ENCODE measurements around the gene FOXG1. TPM values are rescaled to one million over a fixed set of nuclear protein-coding genes. Genes with fewer than 3 reads are reported as not detected.

Gene FOXG1
- total RNA-seq, 4 donors from 2014 or later = not detected

DNA sequence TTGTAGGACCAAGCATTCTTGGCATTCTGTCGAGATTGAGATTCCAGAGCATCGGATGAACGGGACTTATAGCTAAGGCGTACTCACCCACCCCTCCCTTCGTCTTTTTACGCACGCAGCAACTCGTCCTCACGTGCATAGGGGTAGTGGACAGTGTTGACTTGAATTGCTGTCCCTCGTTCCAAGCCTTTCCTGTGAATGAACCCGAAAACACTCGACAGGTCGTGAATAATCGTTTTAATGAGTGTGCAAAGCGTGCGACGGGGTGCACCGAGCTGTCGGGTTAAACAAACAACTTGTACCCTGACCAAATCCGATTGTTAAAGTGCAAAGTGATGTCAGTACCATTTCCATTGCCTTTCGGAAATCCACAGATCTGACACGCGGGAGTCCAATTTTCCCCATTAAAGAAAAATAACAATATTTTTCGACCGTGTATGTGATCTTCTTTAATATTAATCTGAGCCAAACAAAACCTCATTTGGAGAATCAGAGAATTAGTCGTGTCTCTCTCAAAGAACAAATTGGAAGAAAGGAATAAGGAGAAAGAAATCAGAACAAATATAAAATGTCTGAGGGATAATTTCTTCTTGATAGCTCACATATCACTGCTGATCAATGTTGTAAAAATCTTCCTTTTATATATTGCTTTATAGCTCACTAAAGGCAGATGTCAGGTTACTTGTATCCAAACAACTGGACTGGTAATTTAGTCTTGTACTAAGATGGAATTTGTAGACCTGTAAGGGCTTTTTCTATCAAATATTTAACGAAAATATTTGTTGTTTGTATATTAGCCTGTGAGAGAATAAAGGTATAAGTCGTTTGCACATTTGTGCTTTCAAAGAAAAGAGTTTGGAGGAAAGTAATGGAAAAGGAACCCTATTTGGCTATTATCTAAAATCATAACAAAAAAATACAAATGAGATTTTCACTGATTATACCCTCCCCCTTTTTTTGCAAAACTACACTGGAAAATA, 11.8 kb downstream of the FOXG1 start:
- WGBS = 7% methylated on average over 28 of the region's 28 CpGs
- Histone ChIP-seq H3K9me3 (no peaks in the 10 kb centered on the region), H3K4me3 (no peak overlapping the region), H3K27me3 (peaks cover 98% of the 10 kb centered on the region), H3K4me1 (peaks cover 5% of the 10 kb centered on the region), H3K36me3 (no peaks in the 10 kb centered on the region), H3K27ac (no peak overlapping the region)
- TF ChIP-seq EP300 (IDR thresholded peaks at IDR 0.05) (no peak), POLR2AphosphoS5 (IDR thresholded peaks at IDR 0.05) (no peak), POLR2A (IDR thresholded peaks at IDR 0.05) (no peak)
- TF ChIP-seq, protein P1, sequence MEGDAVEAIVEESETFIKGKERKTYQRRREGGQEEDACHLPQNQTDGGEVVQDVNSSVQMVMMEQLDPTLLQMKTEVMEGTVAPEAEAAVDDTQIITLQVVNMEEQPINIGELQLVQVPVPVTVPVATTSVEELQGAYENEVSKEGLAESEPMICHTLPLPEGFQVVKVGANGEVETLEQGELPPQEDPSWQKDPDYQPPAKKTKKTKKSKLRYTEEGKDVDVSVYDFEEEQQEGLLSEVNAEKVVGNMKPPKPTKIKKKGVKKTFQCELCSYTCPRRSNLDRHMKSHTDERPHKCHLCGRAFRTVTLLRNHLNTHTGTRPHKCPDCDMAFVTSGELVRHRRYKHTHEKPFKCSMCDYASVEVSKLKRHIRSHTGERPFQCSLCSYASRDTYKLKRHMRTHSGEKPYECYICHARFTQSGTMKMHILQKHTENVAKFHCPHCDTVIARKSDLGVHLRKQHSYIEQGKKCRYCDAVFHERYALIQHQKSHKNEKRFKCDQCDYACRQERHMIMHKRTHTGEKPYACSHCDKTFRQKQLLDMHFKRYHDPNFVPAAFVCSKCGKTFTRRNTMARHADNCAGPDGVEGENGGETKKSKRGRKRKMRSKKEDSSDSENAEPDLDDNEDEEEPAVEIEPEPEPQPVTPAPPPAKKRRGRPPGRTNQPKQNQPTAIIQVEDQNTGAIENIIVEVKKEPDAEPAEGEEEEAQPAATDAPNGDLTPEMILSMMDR (IDR thresholded peaks at IDR 0.05) = no peak
- no peak for DNase-seq (ENCODE audit: low spot score in 2 of 2)

DNA sequence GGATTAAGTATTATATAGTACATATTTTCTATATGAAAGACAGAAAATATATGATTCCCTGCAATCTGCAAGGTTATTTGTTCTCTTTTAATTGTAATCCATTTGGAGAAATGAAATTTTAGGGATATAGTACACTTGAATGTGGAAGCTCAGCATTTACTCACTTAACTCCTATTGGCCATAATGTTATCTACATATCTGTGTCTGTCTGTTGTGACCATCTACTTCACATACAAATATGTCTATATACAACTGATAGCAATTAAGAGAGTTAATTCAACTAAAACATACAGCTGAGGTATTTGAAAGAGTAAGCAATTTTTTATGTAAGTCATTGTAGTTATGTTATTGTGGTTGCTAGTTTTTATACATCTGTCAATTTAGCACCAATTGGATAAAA, 12.9 kb downstream of the FOXG1 start:
- Histone ChIP-seq H3K9me3 (no peaks in the 10 kb centered on the region), H3K27ac (no peak overlapping the region), H3K4me3 (no peak overlapping the region), H3K4me1 (no peaks in the 10 kb centered on the region), H3K36me3 (no peaks in the 10 kb centered on the region), H3K27me3 (peaks cover 98% of the 10 kb centered on the region)
- TF ChIP-seq, protein P1 (IDR thresholded peaks at IDR 0.05) = no peak
- TF ChIP-seq POLR2A (IDR thresholded peaks at IDR 0.05) (no peak), POLR2AphosphoS5 (IDR thresholded peaks at IDR 0.05) (no peak), EP300 (IDR thresholded peaks at IDR 0.05) (no peak)
- DNase-seq (ENCODE audit: low spot score in 2 of 2) = no peak

DNA sequence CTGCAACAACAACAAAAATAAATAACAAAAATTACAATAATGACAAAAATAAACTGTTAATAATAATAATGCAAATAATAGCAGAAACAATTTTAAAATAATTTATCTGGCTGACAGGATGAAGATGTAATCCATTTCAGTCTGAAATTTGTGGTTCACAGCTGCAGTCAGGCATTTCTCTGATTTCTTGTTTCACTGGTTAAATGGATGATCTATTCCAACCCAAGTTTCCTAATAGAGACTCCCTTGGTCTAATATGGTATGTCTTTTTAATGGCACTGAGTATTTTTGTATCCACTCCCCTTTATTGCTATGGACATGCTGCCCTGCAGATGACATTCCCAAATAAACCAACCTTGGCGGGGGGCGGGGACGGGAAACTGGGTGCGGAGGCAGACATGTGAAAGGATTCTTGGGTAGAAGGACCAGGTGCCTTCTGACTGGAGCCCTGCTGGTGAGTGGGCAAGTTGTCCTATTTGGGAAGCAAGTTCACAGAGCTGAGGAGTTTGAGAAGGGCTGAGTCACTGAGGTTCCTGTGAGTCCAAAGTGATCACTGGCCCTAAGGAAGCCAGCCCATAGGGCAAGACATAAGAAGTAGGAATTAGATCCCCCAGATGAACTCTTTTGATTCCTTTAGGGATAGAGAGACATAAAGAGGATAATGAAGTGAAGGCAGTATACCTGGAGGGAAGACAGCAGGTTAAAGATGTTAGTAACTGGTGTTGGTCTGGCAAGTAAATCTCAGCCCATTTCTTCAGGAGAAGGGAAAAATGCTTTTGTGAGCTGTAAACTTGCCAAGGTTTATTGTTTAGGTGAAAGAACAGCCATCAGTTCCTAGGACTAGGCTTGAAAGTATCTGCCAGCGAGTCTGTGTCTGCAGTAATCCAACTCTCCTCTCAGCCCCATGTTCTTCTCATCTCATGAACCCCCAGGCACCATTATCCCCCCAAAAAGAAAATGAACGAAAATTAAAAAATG, 14.5 kb downstream of the FOXG1 start:
- no peak for DNase-seq (ENCODE audit: low spot score in 2 of 2)
- Histone ChIP-seq H3K4me3 (no peak overlapping the region), H3K27ac (no peak overlapping the region), H3K27me3 (peaks cover 98% of the 10 kb centered on the region), H3K9me3 (no peaks in the 10 kb centered on the region), H3K4me1 (peaks cover 10% of the 10 kb centered on the region), H3K36me3 (no peaks in the 10 kb centered on the region)
- TF ChIP-seq POLR2AphosphoS5 (IDR thresholded peaks at IDR 0.05) = no peak
- no peak for TF ChIP-seq POLR2A (IDR thresholded peaks at IDR 0.05)
- TF ChIP-seq, protein P1 (IDR thresholded peaks at IDR 0.05) = no peak
- TF ChIP-seq EP300 (IDR thresholded peaks at IDR 0.05) = no peak
- WGBS = 5% methylated on average over 6 of the region's 6 CpGs

DNA sequence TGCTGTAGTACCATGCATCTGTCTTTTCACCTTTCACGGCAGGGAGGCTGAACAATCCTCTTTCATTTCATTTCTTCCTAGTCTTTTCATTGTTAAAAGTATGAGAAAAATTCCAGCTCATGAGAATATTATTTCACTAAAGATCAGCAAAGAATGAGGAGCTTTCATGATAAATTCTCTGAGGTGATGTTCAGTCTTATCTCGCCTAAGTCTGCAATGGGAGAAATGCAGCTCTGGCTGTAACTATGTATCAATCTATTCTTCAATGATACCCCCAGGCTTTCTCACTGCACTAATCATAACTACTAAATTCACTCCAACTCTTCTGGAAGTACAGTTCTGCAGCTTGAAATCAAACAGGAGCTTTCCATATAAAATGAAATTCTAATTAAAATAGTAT, 15.7 kb downstream of the FOXG1 start:
- no peak for DNase-seq (ENCODE audit: low spot score in 2 of 2)
- H3K9me3 ChIP-seq = no peaks in the 10 kb centered on the region
- peaks cover 95% of the 10 kb centered on the region for H3K27me3 ChIP-seq
- no peak overlapping the region for H3K27ac ChIP-seq
- no peak overlapping the region for H3K4me3 ChIP-seq
- H3K4me1 ChIP-seq = peaks cover 10% of the 10 kb centered on the region
- 26% methylated on average over 2 of the region's 2 CpGs for WGBS
- H3K36me3 ChIP-seq = no peaks in the 10 kb centered on the region
- TF ChIP-seq POLR2A (IDR thresholded peaks at IDR 0.05) = no peak
- TF ChIP-seq POLR2AphosphoS5 (IDR thresholded peaks at IDR 0.05) = no peak
- TF ChIP-seq EP300 (IDR thresholded peaks at IDR 0.05) = no peak
- TF ChIP-seq, protein P1 (IDR thresholded peaks at IDR 0.05) = no peak
